Activated naive CD8-positive, alpha-beta T cell treated with anti-CD3 and anti-CD28 coated beads for 36 hours (primary cell): ENCODE data around the gene DLGAP1. TPM values are rescaled to one million over a fixed set of nuclear protein-coding genes. Genes with fewer than 3 reads are reported as not detected.
A peak's percentile ranks its signal among the peaks of the same experiment; 100 is the strongest.

Source experiments
- DNase-seq: peaks from one replicate; pipeline ENCODE4 v3.0.0; 2021
- H3K27ac Mint-ChIP-seq: one replicate; pipeline ENCODE4 v1.8.0; 2022; ENCODE audit warnings: mild to moderate bottlenecking, moderate library complexity, mixed read lengths
- H3K27me3 Mint-ChIP-seq: one replicate; pipeline ENCODE4 v1.8.0; 2022; ENCODE audit warnings: mild to moderate bottlenecking, mixed read lengths
- H3K36me3 Mint-ChIP-seq: one replicate; pipeline ENCODE4 v1.8.0; 2021; ENCODE audit warnings: mild to moderate bottlenecking, mixed read lengths
- H3K4me1 Mint-ChIP-seq: one replicate; pipeline ENCODE4 v1.8.0; 2021; ENCODE audit warnings: mixed read lengths
- H3K4me3 Mint-ChIP-seq: one replicate; pipeline ENCODE4 v1.8.0; 2022; ENCODE audit warnings: mild to moderate bottlenecking, moderate library complexity, mixed read lengths
- H3K9me3 Mint-ChIP-seq: one replicate; pipeline ENCODE4 v1.8.0; 2022; ENCODE audit warnings: mixed read lengths
- total RNA-seq, 2 experiments: library from RNA; stranded (reverse); gene quantifications; one replicate each; pipeline ENCODE4 v1.2.3, GENCODE V29; 2021

DLGAP1 gene
- total RNA-seq, 2 experiments from 2014 or later: not detected

DNA sequence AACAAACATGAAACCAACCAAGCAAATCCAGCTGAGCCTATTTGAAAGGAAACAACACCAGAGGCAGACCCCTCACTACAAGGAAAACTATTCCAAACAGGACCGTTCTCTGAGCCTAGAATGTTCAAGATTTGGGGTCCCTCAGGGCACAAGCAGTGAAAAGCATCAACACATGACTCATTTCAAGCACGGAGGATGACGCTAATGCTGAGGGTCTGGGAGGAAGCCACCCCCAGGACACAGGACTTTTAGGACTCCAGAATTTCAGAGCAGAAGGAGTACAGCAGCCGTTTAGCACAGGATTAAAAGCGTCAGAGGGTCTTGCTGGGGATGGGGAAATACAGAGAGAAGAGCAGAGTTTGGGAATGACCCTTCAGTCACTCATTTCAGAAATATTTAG lies 168.9 kb downstream of the DLGAP1 start:
- DNase-seq: no peak
- H3K36me3 Mint-ChIP-seq: no peaks in the 10 kb centered on the region
- peaks cover 1% of the 10 kb centered on the region for H3K9me3 Mint-ChIP-seq
- no peaks in the 10 kb centered on the region for H3K4me1 Mint-ChIP-seq
- H3K27me3 Mint-ChIP-seq: no peaks in the 10 kb centered on the region
- no peak overlapping the region for H3K27ac Mint-ChIP-seq
- H3K4me3 Mint-ChIP-seq: no peak overlapping the region

DNA sequence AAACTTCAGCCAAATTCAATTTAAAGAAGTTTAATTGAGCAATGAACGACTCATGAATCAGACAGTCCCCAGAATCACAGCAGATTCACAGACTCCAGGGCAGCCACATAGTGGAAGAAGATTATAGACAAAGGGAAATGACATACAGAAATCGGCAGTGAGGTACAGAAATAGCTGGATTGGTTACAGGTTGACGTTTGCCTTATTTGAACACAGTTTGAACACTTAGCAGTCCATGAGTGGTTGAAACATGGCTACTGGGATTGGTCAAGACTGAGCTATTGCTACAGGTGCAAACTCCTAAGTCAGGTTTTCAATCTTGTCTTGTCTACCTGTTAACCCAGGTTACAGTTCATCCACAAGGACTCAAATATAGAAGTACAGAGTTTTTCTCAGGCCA lies 169.6 kb downstream of the DLGAP1 start:
- Mint-ChIP-seq H3K27me3 (no peaks in the 10 kb centered on the region), H3K4me1 (no peaks in the 10 kb centered on the region), H3K27ac (no peak overlapping the region), H3K4me3 (no peak overlapping the region), H3K9me3 (peaks cover 1% of the 10 kb centered on the region), H3K36me3 (no peaks in the 10 kb centered on the region)
- no peak for DNase-seq

DNA sequence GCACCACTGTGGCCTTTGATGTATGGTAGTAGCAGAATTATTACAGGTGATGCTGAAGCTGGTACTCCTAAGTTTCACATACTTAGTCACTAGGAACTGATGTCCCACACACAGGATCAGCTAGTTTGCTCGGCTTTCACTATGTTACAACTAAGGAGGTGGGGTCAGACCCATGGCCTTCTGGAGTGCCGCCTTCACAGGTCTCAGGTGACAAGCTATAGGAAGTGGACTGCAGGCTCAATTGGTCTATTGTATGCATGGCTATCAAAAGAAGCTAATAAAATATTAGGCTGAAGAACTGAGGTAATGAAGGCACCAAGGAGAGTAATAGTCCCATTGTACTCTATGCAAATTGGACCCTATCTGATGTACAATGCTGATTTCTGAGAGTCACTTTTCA lies 170.6 kb downstream of the DLGAP1 start:
- no peak overlapping the region for H3K4me3 Mint-ChIP-seq
- no peak for DNase-seq
- peaks cover 1% of the 10 kb centered on the region for H3K9me3 Mint-ChIP-seq
- H3K27ac Mint-ChIP-seq: no peak overlapping the region
- no peaks in the 10 kb centered on the region for H3K4me1 Mint-ChIP-seq
- no peaks in the 10 kb centered on the region for H3K27me3 Mint-ChIP-seq
- H3K36me3 Mint-ChIP-seq: no peaks in the 10 kb centered on the region

- Mint-ChIP-seq H3K4me3 (no peak overlapping the region), H3K36me3 (no peaks in the 10 kb centered on the region), H3K4me1 (no peaks in the 10 kb centered on the region)
Measured at GRCh38 chr18:4283746-4284291, 171.3 kb downstream of the DLGAP1 start.

GRCh38 chr18:4282954-4283353 lies 172.2 kb downstream of the DLGAP1 start:
- Mint-ChIP-seq H3K4me1 (no peaks in the 10 kb centered on the region), H3K9me3 (no peaks in the 10 kb centered on the region), H3K36me3 (no peaks in the 10 kb centered on the region), H3K27ac (no peak overlapping the region), H3K27me3 (no peaks in the 10 kb centered on the region), H3K4me3 (no peak overlapping the region)
- DNase-seq: no peak

More at GRCh38 chr18:4283746-4284291, 171.3 kb downstream of the DLGAP1 start:
- DNase-seq: no peak
- no peaks in the 10 kb centered on the region for H3K27me3 Mint-ChIP-seq
- no peak overlapping the region for H3K27ac Mint-ChIP-seq
- peaks cover 1% of the 10 kb centered on the region for H3K9me3 Mint-ChIP-seq

DNA sequence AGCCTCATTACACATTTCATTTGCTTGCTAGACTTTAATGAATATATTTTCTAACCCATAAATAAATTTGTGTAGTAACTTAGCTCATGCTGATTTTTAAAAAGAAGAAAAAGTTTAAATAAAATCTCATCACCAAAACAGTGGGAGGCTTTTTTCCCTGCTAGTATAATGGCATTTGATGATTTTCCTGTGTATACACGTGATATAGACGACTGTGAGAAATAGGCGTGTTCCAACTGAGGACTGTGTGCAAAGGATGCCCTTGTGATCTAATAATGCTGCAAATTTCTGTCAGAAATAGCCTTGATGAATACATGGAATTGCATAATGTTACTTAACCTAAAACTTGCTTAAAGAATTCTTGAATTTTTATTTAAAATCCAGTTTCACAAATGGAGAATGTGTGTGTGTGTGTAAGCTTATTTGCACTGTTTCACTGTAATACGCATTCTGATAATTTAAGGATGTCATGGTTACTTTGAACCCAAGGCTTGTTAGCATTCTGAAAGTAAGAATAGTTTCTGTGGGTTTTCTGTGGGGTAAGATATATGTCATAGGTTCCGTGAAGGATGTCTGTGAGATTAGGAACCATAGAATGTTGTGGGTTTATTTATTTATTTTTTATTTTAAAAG lies 178.0 kb downstream of the DLGAP1 start:
- H3K27ac Mint-ChIP-seq: no peak overlapping the region
- no peaks in the 10 kb centered on the region for H3K4me1 Mint-ChIP-seq
- H3K36me3 Mint-ChIP-seq: no peaks in the 10 kb centered on the region
- DNase-seq: no peak
- no peaks in the 10 kb centered on the region for H3K9me3 Mint-ChIP-seq
- H3K4me3 Mint-ChIP-seq: no peak overlapping the region
- H3K27me3 Mint-ChIP-seq: no peaks in the 10 kb centered on the region

GRCh38 chr18:4271952-4272351 lies 183.2 kb downstream of the DLGAP1 start:
- Mint-ChIP-seq H3K9me3 (no peaks in the 10 kb centered on the region), H3K27ac (no peak overlapping the region), H3K4me1 (no peaks in the 10 kb centered on the region), H3K27me3 (no peaks in the 10 kb centered on the region), H3K36me3 (no peaks in the 10 kb centered on the region), H3K4me3 (no peak overlapping the region)
- DNase-seq: no peak

DNA sequence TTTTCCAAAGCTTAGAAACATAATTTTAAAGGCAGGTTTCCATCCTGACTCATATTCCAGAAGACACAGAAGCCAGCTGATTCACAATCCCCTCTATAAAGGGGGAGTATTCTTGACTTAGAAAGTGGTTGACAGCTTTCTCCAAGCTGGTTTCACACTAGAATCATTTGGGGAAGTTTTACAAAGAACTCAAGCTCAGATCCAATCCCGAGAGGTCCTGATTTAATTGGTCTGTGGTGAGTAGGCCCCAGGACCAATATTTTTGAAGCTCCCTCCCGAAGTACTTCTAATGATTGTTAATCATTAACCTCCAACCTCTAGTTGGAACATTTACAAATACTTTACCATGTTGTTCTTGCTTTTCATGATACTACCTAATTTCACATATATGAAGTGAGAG lies 184.1 kb downstream of the DLGAP1 start:
- DNase-seq: no peak
- Mint-ChIP-seq H3K27ac (no peak overlapping the region), H3K27me3 (no peaks in the 10 kb centered on the region), H3K4me3 (no peak overlapping the region), H3K36me3 (no peaks in the 10 kb centered on the region), H3K9me3 (no peaks in the 10 kb centered on the region), H3K4me1 (no peaks in the 10 kb centered on the region)

GRCh38 chr18:4270016-4270415 lies 185.1 kb downstream of the DLGAP1 start:
- Mint-ChIP-seq H3K4me3 (no peak overlapping the region), H3K27me3 (no peaks in the 10 kb centered on the region), H3K4me1 (no peaks in the 10 kb centered on the region), H3K9me3 (peaks cover 2% of the 10 kb centered on the region), H3K36me3 (no peaks in the 10 kb centered on the region), H3K27ac (no peak overlapping the region)
- no peak for DNase-seq

- Mint-ChIP-seq H3K27ac (no peak overlapping the region), H3K36me3 (no peaks in the 10 kb centered on the region), H3K9me3 (peaks cover 2% of the 10 kb centered on the region), H3K27me3 (no peaks in the 10 kb centered on the region), H3K4me1 (no peaks in the 10 kb centered on the region), H3K4me3 (no peak overlapping the region)
- DNase-seq: no peak
Measured at GRCh38 chr18:4267641-4268040, 187.5 kb downstream of the DLGAP1 start.

- H3K4me3 Mint-ChIP-seq: no peak overlapping the region
- no peak for DNase-seq
- H3K36me3 Mint-ChIP-seq: no peaks in the 10 kb centered on the region
- H3K9me3 Mint-ChIP-seq: peaks cover 2% of the 10 kb centered on the region
- no peaks in the 10 kb centered on the region for H3K4me1 Mint-ChIP-seq
- H3K27ac Mint-ChIP-seq: no peak overlapping the region
- no peaks in the 10 kb centered on the region for H3K27me3 Mint-ChIP-seq
Measured at GRCh38 chr18:4264347-4264791, 190.7 kb downstream of the DLGAP1 start.

- Mint-ChIP-seq H3K4me1 (no peaks in the 10 kb centered on the region), H3K4me3 (no peak overlapping the region), H3K9me3 (no peaks in the 10 kb centered on the region), H3K36me3 (no peaks in the 10 kb centered on the region), H3K27ac (peak overlapping the region; percentile 51), H3K27me3 (no peaks in the 10 kb centered on the region)
- no peak for DNase-seq
Measured at GRCh38 chr18:4260107-4260506, 195.0 kb downstream of the DLGAP1 start.

DNA sequence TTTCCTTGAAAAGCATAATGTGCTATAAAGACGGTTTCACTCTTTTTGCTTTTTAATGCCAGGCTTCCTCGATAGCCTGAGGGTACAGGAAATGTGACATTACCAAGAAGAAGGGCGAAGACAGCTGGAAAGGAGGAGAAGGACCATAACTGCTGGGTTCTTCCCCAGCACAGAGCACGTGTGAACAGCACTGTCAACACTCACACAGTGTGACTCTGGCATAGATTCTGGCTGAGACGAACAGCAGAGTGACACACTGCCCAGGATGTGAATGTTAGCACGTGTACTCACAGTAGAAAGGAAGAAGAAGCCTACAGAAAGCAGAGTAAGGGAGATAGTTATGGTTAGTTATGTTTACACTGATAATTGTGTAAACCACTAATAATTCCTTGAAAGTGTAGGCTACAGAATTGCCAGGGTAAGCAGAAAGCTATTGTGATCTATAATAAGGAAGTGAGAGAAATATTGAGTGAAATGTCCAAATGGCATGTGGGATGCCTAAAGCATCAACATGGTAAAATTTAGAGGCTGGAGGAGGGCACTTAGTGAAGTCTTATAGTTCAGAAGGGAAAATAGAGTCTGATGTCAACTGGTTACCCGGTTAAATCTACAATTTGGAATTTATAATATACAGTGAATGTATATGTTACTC lies 198.2 kb downstream of the DLGAP1 start:
- Mint-ChIP-seq H3K4me3 (no peak overlapping the region), H3K36me3 (no peaks in the 10 kb centered on the region), H3K4me1 (no peaks in the 10 kb centered on the region), H3K9me3 (no peaks in the 10 kb centered on the region), H3K27ac (no peak overlapping the region), H3K27me3 (no peaks in the 10 kb centered on the region)
- DNase-seq: no peak

- Mint-ChIP-seq H3K27me3 (no peaks in the 10 kb centered on the region), H3K9me3 (no peaks in the 10 kb centered on the region), H3K36me3 (no peaks in the 10 kb centered on the region), H3K4me3 (no peak overlapping the region), H3K27ac (no peak overlapping the region), H3K4me1 (no peaks in the 10 kb centered on the region)
- DNase-seq: no peak
Measured at GRCh38 chr18:4254840-4255239, 200.3 kb downstream of the DLGAP1 start.

GRCh38 chr18:4252829-4253228 lies 202.3 kb downstream of the DLGAP1 start:
- no peak overlapping the region for H3K4me3 Mint-ChIP-seq
- H3K27me3 Mint-ChIP-seq: no peaks in the 10 kb centered on the region

DNA sequence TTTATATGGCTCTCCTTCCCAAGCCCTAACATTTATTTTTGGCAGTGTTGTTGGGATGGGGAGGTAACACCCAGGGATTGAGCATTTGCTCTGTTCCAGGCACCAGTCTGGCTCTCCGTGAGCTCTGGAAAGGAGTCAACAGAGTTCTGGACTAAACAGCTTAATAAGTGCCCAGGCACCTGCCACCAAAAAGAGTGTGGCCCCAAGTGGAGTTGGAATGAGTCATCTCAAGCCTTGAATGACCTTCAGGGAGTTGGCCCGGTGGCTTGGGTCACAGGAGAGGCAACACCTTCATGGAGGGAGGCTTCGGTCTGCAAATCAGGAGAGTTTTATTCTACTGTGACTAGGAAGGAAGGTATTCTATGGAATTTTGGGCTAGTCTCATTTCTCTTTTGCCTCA lies 203.2 kb downstream of the DLGAP1 start:
- Mint-ChIP-seq H3K4me1 (no peaks in the 10 kb centered on the region), H3K27me3 (no peaks in the 10 kb centered on the region), H3K27ac (no peak overlapping the region), H3K9me3 (no peaks in the 10 kb centered on the region), H3K36me3 (no peaks in the 10 kb centered on the region), H3K4me3 (no peak overlapping the region)
- no peak for DNase-seq

More at GRCh38 chr18:4252829-4253228, 202.3 kb downstream of the DLGAP1 start:
- H3K4me1 Mint-ChIP-seq: no peaks in the 10 kb centered on the region
- no peak overlapping the region for H3K27ac Mint-ChIP-seq
- no peaks in the 10 kb centered on the region for H3K9me3 Mint-ChIP-seq
- H3K36me3 Mint-ChIP-seq: no peaks in the 10 kb centered on the region
- no peak for DNase-seq
